Thyroid gland (tissue), 4 donors: ENCODE data around the gene KCMF1. TPM values are rescaled to one million over a fixed set of nuclear protein-coding genes. Genes with fewer than 3 reads are reported as not detected.
A peak's percentile ranks its signal among the peaks of the same experiment; 100 is the strongest.

Source experiments
- DNase-seq, 2 donors: peaks; one replicate each; pipeline ENCODE4 v3.0.0-alpha.2; 2019
- H3K27ac ChIP-seq, 3 donors: fragments of 200-600 bp; sonication (generic); 1 replicate in 2 of 3; 2 replicates in 1 of 3; pipeline ENCODE4 v1.5.1; 2016 to 2019; ENCODE audit warnings: mild to moderate bottlenecking in 1 of 3, moderate library complexity in 1 of 3
- H3K27me3 ChIP-seq: fragments of 200-600 bp; sonication (generic); one replicate; pipeline ENCODE4 v1.5.1; 2019
- H3K36me3 ChIP-seq, 2 donors: fragments of 200-600 bp; sonication (generic); one replicate each; pipeline ENCODE4 v1.5.1; 2016 to 2019
- H3K4me1 ChIP-seq, 2 donors: fragments of 200-600 bp; sonication (generic); one replicate each; pipeline ENCODE4 v1.5.1; 2017 to 2019
- H3K4me3 ChIP-seq, 3 donors: fragments of 200-600 bp; sonication (generic); replicated peaks in 1 of 3; 1 replicate in 2 of 3; 2 replicates in 1 of 3; pipeline ENCODE4 v1.5.1; 2016; ENCODE audit warnings: mild to moderate bottlenecking in 1 of 3
- H3K9me3 ChIP-seq: fragments of 200-600 bp; sonication (generic); one replicate; pipeline ENCODE4 v1.5.1; 2017
- POLR2A ChIP-seq, 2 donors: fragments of 450-650 bp; IDR thresholded peaks; one replicate each; pipeline ENCODE4 v1.6.1; 2017; ENCODE audit warnings: antibody characterized with exemption in 2 of 2, mild to moderate bottlenecking in 2 of 2, moderate library complexity in 1 of 2
- WGBS, 2 donors: methylation state at CpG; one replicate each; pipeline ENCODE4 v1.1.5; 2017; 5-methylcytosine and 5-hydroxymethylcytosine counted together
- intact Hi-C: fragments of 100-400 bp; cut with DNase I; formaldehyde crosslinking; loops from one replicate; pipeline ENCODE4 v1.15.1; 2023
- total RNA-seq, 4 donors: library from RNA; depleted of rRNA; stranded (reverse); fragments of >200 nt; gene quantifications; one replicate each; pipeline ENCODE4 v1.2.3, GENCODE V29; 2016
- TF ChIP-seq, protein P1 (sequence below), 6 experiments: fragments of 200-600 bp in 3 of 6; fragments of 450-650 bp in 3 of 6; sonication (generic) in 3 of 6; IDR thresholded peaks; one replicate each; pipeline ENCODE4 v1.5.1; 2016 to 2019; ENCODE audit warnings: antibody characterized with exemption in 6 of 6, mild to moderate bottlenecking in 2 of 6, inconsistent platforms in 1 of 6, moderate library complexity in 1 of 6

The KCMF1 gene
- total RNA-seq, 4 donors from 2014 or later: 39.6 to 44.5 (median 41.3) TPM

DNA sequence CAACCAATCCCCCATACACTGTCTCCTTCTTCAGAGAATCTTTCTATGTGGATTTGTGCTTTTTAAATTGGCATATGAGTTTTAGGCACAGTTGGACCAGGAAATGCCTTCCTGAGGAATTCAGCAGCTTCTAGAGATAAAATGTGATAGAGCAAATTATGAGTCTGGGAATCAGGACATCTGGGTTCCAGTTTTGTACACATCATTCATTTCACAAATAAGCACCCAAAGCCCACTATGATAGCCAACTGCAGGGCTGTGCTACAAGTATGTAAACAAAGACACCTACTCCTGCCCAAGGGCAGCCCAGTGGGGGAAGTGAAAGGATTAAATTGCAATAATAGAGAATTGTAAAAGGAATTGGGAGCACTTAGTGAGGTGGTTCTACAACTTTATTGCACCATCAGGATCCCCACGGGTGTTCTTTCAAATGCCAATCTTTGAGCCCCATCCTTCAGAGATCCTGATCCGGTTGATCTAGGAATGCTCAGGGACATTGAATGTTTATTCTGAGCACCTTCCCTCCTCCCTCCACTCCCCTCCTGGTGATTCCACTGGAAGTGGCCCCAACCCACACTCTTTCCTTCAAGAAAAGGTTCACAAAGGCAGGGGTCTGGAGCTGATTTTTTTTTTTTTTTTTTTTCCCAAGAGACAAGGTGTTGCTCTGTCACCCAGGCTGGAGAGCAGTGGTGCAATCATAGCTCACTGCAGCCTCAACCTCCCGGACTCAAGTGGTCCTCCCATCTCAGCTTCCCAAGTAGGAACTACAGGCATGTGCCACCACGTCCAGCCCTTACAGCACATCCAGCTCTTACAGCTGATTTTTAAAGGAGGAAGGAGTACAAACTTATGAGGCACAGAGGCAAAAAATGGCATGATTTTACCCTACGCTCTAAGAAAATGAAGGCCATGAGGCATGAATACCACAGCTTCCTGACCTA lies 11.1 kb upstream of the KCMF1 start:
- intact Hi-C loops: no loop called here
- TF ChIP-seq, protein P1, sequence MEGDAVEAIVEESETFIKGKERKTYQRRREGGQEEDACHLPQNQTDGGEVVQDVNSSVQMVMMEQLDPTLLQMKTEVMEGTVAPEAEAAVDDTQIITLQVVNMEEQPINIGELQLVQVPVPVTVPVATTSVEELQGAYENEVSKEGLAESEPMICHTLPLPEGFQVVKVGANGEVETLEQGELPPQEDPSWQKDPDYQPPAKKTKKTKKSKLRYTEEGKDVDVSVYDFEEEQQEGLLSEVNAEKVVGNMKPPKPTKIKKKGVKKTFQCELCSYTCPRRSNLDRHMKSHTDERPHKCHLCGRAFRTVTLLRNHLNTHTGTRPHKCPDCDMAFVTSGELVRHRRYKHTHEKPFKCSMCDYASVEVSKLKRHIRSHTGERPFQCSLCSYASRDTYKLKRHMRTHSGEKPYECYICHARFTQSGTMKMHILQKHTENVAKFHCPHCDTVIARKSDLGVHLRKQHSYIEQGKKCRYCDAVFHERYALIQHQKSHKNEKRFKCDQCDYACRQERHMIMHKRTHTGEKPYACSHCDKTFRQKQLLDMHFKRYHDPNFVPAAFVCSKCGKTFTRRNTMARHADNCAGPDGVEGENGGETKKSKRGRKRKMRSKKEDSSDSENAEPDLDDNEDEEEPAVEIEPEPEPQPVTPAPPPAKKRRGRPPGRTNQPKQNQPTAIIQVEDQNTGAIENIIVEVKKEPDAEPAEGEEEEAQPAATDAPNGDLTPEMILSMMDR (IDR thresholded peaks at IDR 0.05): no peak
- TF ChIP-seq POLR2A (IDR thresholded peaks at IDR 0.05): no peak

DNA sequence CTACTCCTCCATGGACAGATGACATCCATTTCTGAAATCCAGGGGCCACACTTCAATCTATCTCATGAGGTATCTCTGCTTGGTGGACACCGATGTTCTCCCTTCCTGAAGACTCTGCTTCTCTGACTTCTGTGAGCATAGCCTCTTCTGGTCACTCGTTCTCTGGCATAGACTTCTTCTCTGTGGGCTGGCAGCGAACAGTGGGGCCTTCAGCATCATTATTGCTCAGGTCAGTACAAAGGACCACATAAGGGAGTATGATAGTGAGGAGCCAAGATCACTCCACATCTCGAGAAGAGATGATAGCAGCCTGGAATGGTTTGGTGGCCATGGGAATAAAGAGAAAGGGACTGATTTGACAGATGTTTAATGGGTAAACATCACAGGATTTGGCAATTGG lies 8.0 kb upstream of the KCMF1 start:
- Histone ChIP-seq H3K4me3 (no peak overlapping the region), H3K27ac (no peak overlapping the region), H3K36me3 (no peaks in the 10 kb centered on the region), H3K27me3 (no peaks in the 10 kb centered on the region), H3K9me3 (no peaks in the 10 kb centered on the region), H3K4me1 (peaks cover 25 to 27% of the 10 kb centered on the region in 2 donors)
- no peak for DNase-seq
- TF ChIP-seq POLR2A (IDR thresholded peaks at IDR 0.05): no peak
- TF ChIP-seq, protein P1 (IDR thresholded peaks at IDR 0.05): no peak
- intact Hi-C loops: no loop called here
- WGBS, 2 donors: 97% methylated on average over 4 of the region's 4 CpGs

More for the DNA sequence above, 11.1 kb upstream of the KCMF1 start:
- Histone ChIP-seq H3K27me3 (no peaks in the 10 kb centered on the region), H3K9me3 (no peaks in the 10 kb centered on the region), H3K4me3 (no peak overlapping the region), H3K36me3 (no peaks in the 10 kb centered on the region), H3K4me1 (peaks cover 29 to 35% of the 10 kb centered on the region in 2 donors), H3K27ac (peak overlapping the region; percentile 81 to 91 (median 88))
- 53 to 59% methylated on average over 5 of the region's 5 CpGs for WGBS, 2 donors
- DNase-seq: no peak

DNA sequence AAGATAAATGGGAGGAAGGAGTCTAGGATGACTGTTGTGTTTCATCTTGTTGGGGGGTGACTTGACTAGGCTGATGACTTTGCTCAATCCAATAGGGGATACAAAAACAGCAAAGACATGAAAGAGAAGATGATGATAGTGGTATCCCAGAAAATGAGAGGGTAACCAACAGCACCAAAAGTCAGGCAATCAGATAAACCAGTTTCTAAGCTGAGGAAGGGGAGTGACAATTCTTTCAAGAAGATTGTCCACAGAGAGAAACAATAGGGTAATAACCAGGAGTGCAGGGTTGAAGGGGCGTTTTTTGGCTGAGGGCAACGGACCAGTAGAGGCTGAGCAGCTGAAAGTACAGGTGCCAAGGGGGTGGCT lies 7.7 kb upstream of the KCMF1 start:
- no peak for DNase-seq
- Histone ChIP-seq H3K4me3 (no peak overlapping the region), H3K9me3 (no peaks in the 10 kb centered on the region), H3K27ac (no peak overlapping the region), H3K4me1 (peaks cover 26% of the 10 kb centered on the region in 2 donors), H3K27me3 (no peaks in the 10 kb centered on the region), H3K36me3 (no peaks in the 10 kb centered on the region)
- WGBS, 2 donors: 68% methylated on average over 2 of the region's 2 CpGs
- intact Hi-C loops: no loop called here
- TF ChIP-seq, protein P1 (IDR thresholded peaks at IDR 0.05): no peak
- no peak for TF ChIP-seq POLR2A (IDR thresholded peaks at IDR 0.05)

DNA sequence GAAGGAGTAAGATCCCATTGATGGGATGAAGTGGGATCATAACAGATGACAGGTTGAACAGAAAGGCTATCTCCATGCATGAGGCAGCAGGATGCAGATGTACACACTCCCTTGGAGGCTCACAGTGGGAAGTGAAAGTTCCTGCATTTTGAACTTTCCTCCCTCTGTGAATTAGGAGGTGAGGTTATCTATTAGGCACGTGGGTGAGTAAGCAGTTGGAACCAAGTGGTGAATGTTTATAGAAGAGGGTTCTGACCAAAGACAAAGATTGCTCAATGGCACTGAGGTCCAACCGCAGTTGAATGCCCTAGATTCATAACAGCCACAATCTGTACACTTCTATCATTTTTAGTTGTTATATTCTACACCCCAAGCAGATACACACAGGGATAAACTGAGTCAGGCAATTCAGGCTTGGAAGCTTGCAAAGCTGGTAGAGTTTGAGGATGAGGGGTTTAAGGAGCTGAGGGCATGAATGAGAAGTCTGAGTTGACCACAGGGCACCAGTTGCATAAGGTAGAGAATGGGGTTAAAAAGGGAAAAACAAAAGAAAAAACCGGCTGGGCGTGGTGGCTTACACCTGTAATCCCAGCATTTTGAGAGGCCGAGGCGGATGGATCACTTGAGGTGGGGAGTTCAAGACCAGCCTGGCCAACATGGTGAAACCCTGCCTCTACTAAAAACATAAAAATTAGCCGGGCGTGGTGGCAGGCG lies 7.1 kb upstream of the KCMF1 start:
- peak in 1 of 2 donors; percentile 7 for DNase-seq
- H3K36me3 ChIP-seq: no peaks in the 10 kb centered on the region
- H3K27ac ChIP-seq: peak overlapping the region in 1 of 3 donors; percentile 25
- no peaks in the 10 kb centered on the region for H3K27me3 ChIP-seq
- intact Hi-C loops: no loop called here
- H3K9me3 ChIP-seq: no peaks in the 10 kb centered on the region
- H3K4me3 ChIP-seq: no peak overlapping the region
- WGBS, 2 donors: 77 to 82% methylated on average over 9 of the region's 9 CpGs
- TF ChIP-seq, protein P1 (IDR thresholded peaks at IDR 0.05): no peak
- TF ChIP-seq POLR2A (IDR thresholded peaks at IDR 0.05): no peak
- H3K4me1 ChIP-seq: peaks cover 27 to 32% of the 10 kb centered on the region in 2 donors
